PC-9 (cell line): ENCODE measurements around the gene HSPA4. TPM values are rescaled to one million over a fixed set of nuclear protein-coding genes. Genes with fewer than 3 reads are reported as not detected.

ENCODE experiments used
- BruUV-seq: library from RNA; stranded (reverse); fragments of 400-500 nt; replicated peaks from 2 replicates; lab custom pipeline; 2021; lab: Mats Ljungman, UMichigan
- CTCF ChIA-PET: fragments of 300-600 bp; sonication (Branson Sonifier 250); formaldehyde crosslinking; loops from one replicate; lab custom pipeline; 2022; ENCODE audit warnings: antibody characterized with exemption; lab: Charles Lee
- POLR2A ChIA-PET: fragments of 300-600 bp; sonication (Branson Sonifier 250); formaldehyde crosslinking; loops from one replicate; lab custom pipeline; 2022; ENCODE audit warnings: antibody characterized with exemption; ENCODE audit not compliant: unreplicated experiment; lab: Charles Lee
- DNase-seq, 2 experiments: peaks; one replicate each; pipeline versions ENCODE4 v3.0.0 to v3.0.0-alpha.2; 2015 to 2022; ENCODE audit warnings: mixed read lengths in 1 of 2
- H2AFZ ChIP-seq: fragments of 200-600 bp; sonication (generic); 2 replicates; pipeline ENCODE4 v1.8.1; 2017; ENCODE audit warnings: antibody characterized with exemption
- H3F3A ChIP-seq: fragments of 200-600 bp; sonication (generic); 2 replicates; pipeline ENCODE4 v1.8.1; 2017; ENCODE audit warnings: antibody characterized with exemption, mild to moderate bottlenecking, low read depth; ENCODE audit not compliant: insufficient read depth
- H3K27ac ChIP-seq: fragments of 200-600 bp; sonication (generic); 2 replicates; pipeline ENCODE4 v1.6.1; 2016; ENCODE audit warnings: mixed run types
- H3K27me3 ChIP-seq: fragments of 200-600 bp; sonication (generic); 2 replicates; pipeline ENCODE4 v1.6.1; 2016; ENCODE audit warnings: low read depth, mixed run types; ENCODE audit not compliant: insufficient read depth
- H3K36me3 ChIP-seq: fragments of 200-600 bp; sonication (generic); 2 replicates; pipeline ENCODE4 v1.6.1; 2016; ENCODE audit warnings: low read depth, mixed run types
- H3K4me1 ChIP-seq: fragments of 200-600 bp; sonication (generic); replicated peaks from 2 replicates; pipeline ENCODE4 v1.6.1; 2016; ENCODE audit warnings: mixed run types; ENCODE audit not compliant: insufficient read depth
- H3K4me2 ChIP-seq: fragments of 200-600 bp; sonication (generic); 2 replicates; pipeline ENCODE4 v1.6.1; 2017; ENCODE audit warnings: mixed run types
- H3K4me3 ChIP-seq: fragments of 200-600 bp; sonication (generic); 2 replicates; pipeline ENCODE4 v1.6.1; 2016; ENCODE audit warnings: mixed run types
- H3K79me2 ChIP-seq: fragments of 200-600 bp; sonication (generic); 2 replicates; pipeline ENCODE4 v1.6.1; 2017; ENCODE audit warnings: low read depth, mixed run types
- H3K9me2 ChIP-seq: fragments of 200-600 bp; sonication (generic); 2 replicates; pipeline ENCODE4 v1.8.1; 2017; ENCODE audit warnings: mild to moderate bottlenecking; ENCODE audit not compliant: insufficient read depth
- H3K9me3 ChIP-seq: fragments of 200-600 bp; sonication (generic); 2 replicates; pipeline ENCODE4 v1.8.1; 2016; ENCODE audit warnings: low read depth; ENCODE audit not compliant: insufficient read depth
- H4K20me1 ChIP-seq: fragments of 200-600 bp; sonication (generic); 2 replicates; pipeline ENCODE4 v1.8.1; 2017; ENCODE audit not compliant: insufficient read depth
- CTCF ChIP-seq: fragments of 200-600 bp; sonication (generic); conservative IDR thresholded peaks from 2 replicates; pipeline ENCODE4 v1.6.1; 2017; ENCODE audit warnings: mixed run types, antibody characterized with exemption, mild to moderate bottlenecking, moderate library complexity
- EZH2 ChIP-seq: fragments of 200-600 bp; sonication (generic); IDR thresholded peaks from 2 replicates; pipeline ENCODE4 v1.8.0; 2017; ENCODE audit warnings: antibody characterized with exemption, low read depth
- intact Hi-C: fragments of 100-400 bp; cut with micrococcal nuclease; formaldehyde crosslinking; loops from one replicate; pipeline ENCODE4 v1.10.0; 2022; ENCODE audit not compliant: unreplicated experiment
- total RNA-seq: library from RNA; stranded (reverse); gene quantifications from 2 replicates; pipeline ENCODE4 v1.2.3, GENCODE V29; 2021

Gene HSPA4
- total RNA-seq, 1 experiment from 2014 or later: 140 TPM

- H3K4me1 ChIP-seq: peaks cover 41% of the 10 kb centered on the region
- no peaks in the 10 kb centered on the region for H3K27me3 ChIP-seq
- H3K4me3 ChIP-seq: peak overlapping the region; percentile 71
- peak overlapping the region; percentile 90 for H3K4me2 ChIP-seq
- H2AFZ ChIP-seq: no peak overlapping the region; the same call in 1 of the 2 replicates
- H3F3A ChIP-seq: peaks cover 28% of the 10 kb centered on the region; the same call in 1 of the 2 replicates
- DNase-seq: no peak
- CTCF ChIA-PET: no interaction called here
- POLR2A ChIA-PET: no interaction called here
- no TSS peak for BruUV-seq
- H3K79me2 ChIP-seq: peaks cover 51% of the 10 kb centered on the region
- no peak for TF ChIP-seq CTCF
- TF ChIP-seq EZH2: no peak
- no peaks in the 10 kb centered on the region for H3K36me3 ChIP-seq
- no peaks in the 10 kb centered on the region for H3K9me3 ChIP-seq
- peak overlapping the region; percentile 94 for H3K27ac ChIP-seq
- peaks cover 25% of the 10 kb centered on the region for H4K20me1 ChIP-seq
- intact Hi-C loops: loop anchor here (2.0 kb wide), 1 partner anchor 88 kb away; the partner anchor contains the start of gene AFF4
- H3K9me2 ChIP-seq: no peaks in the 10 kb centered on the region
Measured at GRCh38 chr5:133050521-133050920, 1.3 kb upstream of the HSPA4 start.

GRCh38 chr5:133051061-133051541, 712 bp upstream of the HSPA4 start:
- no peaks in the 10 kb centered on the region for H3K9me2 ChIP-seq
- peak overlapping the region; percentile 94 for H3K27ac ChIP-seq
- no peaks in the 10 kb centered on the region for H3K36me3 ChIP-seq
- intact Hi-C loops: loop anchor here (2.0 kb wide), 1 partner anchor 88 kb away; the partner anchor contains the start of gene AFF4
- ChIA-PET POLR2A (no interaction called here), CTCF (no interaction called here)
- TF ChIP-seq EZH2 (no peak), CTCF (no peak)
- H3K4me2 ChIP-seq: peak overlapping the region; percentile 90
- H3F3A ChIP-seq: peaks cover 28% of the 10 kb centered on the region; the same call in 1 of the 2 replicates
- TSS peak; percentile 95 for BruUV-seq
- no peak for DNase-seq
- no peaks in the 10 kb centered on the region for H3K9me3 ChIP-seq
- H3K4me1 ChIP-seq: peaks cover 45% of the 10 kb centered on the region
- no peaks in the 10 kb centered on the region for H3K27me3 ChIP-seq
- peaks cover 31% of the 10 kb centered on the region for H4K20me1 ChIP-seq
- H2AFZ ChIP-seq: peak overlapping the region; percentile 91
- peaks cover 57% of the 10 kb centered on the region for H3K79me2 ChIP-seq
- H3K4me3 ChIP-seq: peak overlapping the region; percentile 71

GRCh38 chr5:133052317-133053175, 733 bp downstream of the HSPA4 start:
- H3K4me2 ChIP-seq: peak overlapping the region; percentile 90
- ChIA-PET CTCF (no interaction called here), POLR2A (interaction anchor here (0.6 to 1.1 kb wide), 3 partner anchors 9 to 687 kb away, joined by 3 to 24 read pairs (median 5); no protein-coding TSS in a partner anchor)
- intact Hi-C loops: no loop called here
- H2AFZ ChIP-seq: peak overlapping the region; percentile 85
- peaks cover 28% of the 10 kb centered on the region; the same call in 1 of the 2 replicates for H3F3A ChIP-seq
- H3K4me3 ChIP-seq: peak overlapping the region; percentile 71
- peaks cover 71% of the 10 kb centered on the region for H3K79me2 ChIP-seq
- H3K9me2 ChIP-seq: no peaks in the 10 kb centered on the region
- peak; percentile 46 to 58 for DNase-seq
- peaks cover 45% of the 10 kb centered on the region for H3K4me1 ChIP-seq
- no peak for TF ChIP-seq EZH2
- TF ChIP-seq CTCF: no peak
- TSS peak; percentile 32 for BruUV-seq
- H3K36me3 ChIP-seq: no peaks in the 10 kb centered on the region
- H3K27me3 ChIP-seq: no peaks in the 10 kb centered on the region
- peaks cover 45% of the 10 kb centered on the region for H4K20me1 ChIP-seq
- H3K9me3 ChIP-seq: no peaks in the 10 kb centered on the region
- H3K27ac ChIP-seq: peak overlapping the region; percentile 94
